PFSK-1 (cell line): ENCODE measurements around the gene MIDN.

Source experiments
- FOXP2 ChIP-seq: optimal IDR thresholded peaks from 2 replicates; pipeline ENCODE3; 2011; ENCODE audit warnings: borderline replicate concordance, control low read depth, inconsistent platforms; ENCODE audit not compliant: insufficient read depth; ENCODE audit errors: extremely low read length, extremely low read depth
- POLR2AphosphoS5 ChIP-seq: IDR thresholded peaks from 2 replicates; pipeline ENCODE4 v1.6.1; 2012; ENCODE audit warnings: low read depth, mild to moderate bottlenecking, control low read depth, low read length, moderate library complexity
- REST ChIP-seq, 2 experiments: IDR thresholded peaks; 2 replicates each; pipeline versions ENCODE4 v1.6.1 to v1.8.0; 2011 to 2012; ENCODE audit warnings: low read depth in 2 of 2, low read length in 2 of 2, control low read depth in 1 of 2, inconsistent platforms in 1 of 2, mild to moderate bottlenecking in 1 of 2, moderate library complexity in 1 of 2; ENCODE audit not compliant: insufficient read depth in 1 of 2
- SIN3A ChIP-seq: IDR thresholded peaks from 2 replicates; pipeline ENCODE4 v1.6.1; 2012; ENCODE audit warnings: mild to moderate bottlenecking, low read length, moderate library complexity, borderline replicate concordance; ENCODE audit not compliant: insufficient read depth
- TAF1 ChIP-seq: IDR thresholded peaks from 2 replicates; pipeline ENCODE4 v1.6.1; 2012; ENCODE audit warnings: low read length, control low read depth, borderline replicate concordance; ENCODE audit not compliant: insufficient read depth

MIDN gene

GRCh38 chr19:1290196-1290702, 41.9 kb downstream of the MIDN start:
- no peak for TF ChIP-seq FOXP2
- TF ChIP-seq TAF1 = no peak
- TF ChIP-seq SIN3A = no peak
- no peak for TF ChIP-seq REST (IDR thresholded peaks at IDR 0.05; ENCODE audit: insufficient read depth in 1 of 2, low read depth in 2 of 2, low read length in 2 of 2)
- no peak for TF ChIP-seq POLR2AphosphoS5

GRCh38 chr19:1290703-1291651, 42.6 kb downstream of the MIDN start:
- no peak for TF ChIP-seq REST (IDR thresholded peaks at IDR 0.05; ENCODE audit: insufficient read depth in 1 of 2, low read depth in 2 of 2, low read length in 2 of 2)
- no peak for TF ChIP-seq SIN3A
- no peak for TF ChIP-seq FOXP2
- TF ChIP-seq POLR2AphosphoS5 = no peak
- no peak for TF ChIP-seq TAF1

- no peak for TF ChIP-seq POLR2AphosphoS5
- TF ChIP-seq SIN3A = no peak
- TF ChIP-seq TAF1 = no peak
- TF ChIP-seq REST (IDR thresholded peaks at IDR 0.05; ENCODE audit: insufficient read depth in 1 of 2, low read depth in 2 of 2, low read length in 2 of 2) = no peak
- no peak for TF ChIP-seq FOXP2
Observed at GRCh38 chr19:1291761-1292418, 43.5 kb downstream of the MIDN start.

- TF ChIP-seq SIN3A (no peak), REST (IDR thresholded peaks at IDR 0.05; ENCODE audit: insufficient read depth in 1 of 2, low read depth in 2 of 2, low read length in 2 of 2) (no peak), TAF1 (no peak), POLR2AphosphoS5 (no peak), FOXP2 (no peak)
Observed at GRCh38 chr19:1292419-1293151, 44.2 kb downstream of the MIDN start.
